HCT116 (cell line): ENCODE data around the gene M1AP. TPM values are rescaled to one million over a fixed set of nuclear protein-coding genes. Genes with fewer than 3 reads are reported as not detected.
A peak's percentile ranks its signal among the peaks of the same experiment; 100 is the strongest.

Source experiments
- ATAC-seq: fragments of 200-7000 bp; cut with Tn5 transposase; 2 replicates; pipeline ENCODE4 v1.9.1; 2020; ENCODE audit warnings: mild to moderate bottlenecking, moderate library complexity
- BruUV-seq: library from RNA; stranded (reverse); fragments of 400-500 nt; replicated peaks from 2 replicates; lab custom pipeline; 2021; lab: Mats Ljungman, UMichigan
- CTCF ChIA-PET: fragments of 300-600 bp; sonication (Branson Sonifier 250); formaldehyde crosslinking; loops from one replicate; lab custom pipeline; 2021; ENCODE audit warnings: antibody characterized with exemption; lab: Charles Lee
- POLR2A ChIA-PET: fragments of 300-600, 350-600 bp; sonication (Branson Sonifier 250); formaldehyde crosslinking; loops from one replicate; lab custom pipeline; 2021; ENCODE audit warnings: antibody characterized with exemption; lab: Charles Lee
- RAD21 ChIA-PET, 2 experiments: fragments of 300-600 bp; sonication (Branson Sonifier 250); formaldehyde crosslinking; loops; one replicate each; lab custom pipeline; 2023; ENCODE audit warnings: low total read pairs in 2 of 2; ENCODE audit not compliant: uncharacterized antibody in 2 of 2, unreplicated experiment in 2 of 2, low non-redundant PET in 1 of 2; lab: Charles Lee
- DNase-seq: peaks from one replicate; pipeline ENCODE4 v3.0.0-alpha.2; 2010; ENCODE audit warnings: low read depth, low spot score
- H2AFZ ChIP-seq: fragments of 200-600 bp; shearing (Covaris generic), sonication (generic); 2 replicates; pipeline ENCODE4 v1.6.1; 2017; ENCODE audit warnings: low read depth, mixed run types, mixed read lengths, antibody characterized with exemption, low read length; ENCODE audit not compliant: poor library complexity, severe bottlenecking
- H3K27ac ChIP-seq: 2 replicates; pipeline ENCODE4 v1.5.1; 2012; ENCODE audit warnings: low read depth, low read length
- H3K27me3 ChIP-seq: fragments of 200-600 bp; sonication (generic); 2 replicates; pipeline ENCODE4 v1.6.1; 2016; ENCODE audit warnings: mixed run types, low read length, mixed read lengths; ENCODE audit not compliant: insufficient read depth
- H3K36me3 ChIP-seq, 2 experiments: fragments of 200-500 bp in 1 of 2; fragments of 200-600 bp in 1 of 2; sonication (Bioruptor generic) in 1 of 2; sonication (generic) in 1 of 2; 2 replicates each; pipeline versions ENCODE4 v1.5.1 to v1.6.1; 2014 to 2016; ENCODE audit warnings: low read length in 2 of 2, inconsistent platforms in 1 of 2, mixed read lengths in 1 of 2, mixed run types in 1 of 2; ENCODE audit not compliant: insufficient read depth in 2 of 2, control insufficient read depth in 1 of 2
- H3K4me1 ChIP-seq, 2 experiments: fragments of 200-600 bp in 1 of 2; sonication (generic) in 1 of 2; 2 replicates each; pipeline versions ENCODE4 v1.5.1 to v1.6.1; 2012 to 2017; ENCODE audit warnings: low read length in 2 of 2, inconsistent platforms in 1 of 2, mild to moderate bottlenecking in 1 of 2, mixed read lengths in 1 of 2, mixed run types in 1 of 2, moderate library complexity in 1 of 2; ENCODE audit not compliant: insufficient read depth in 2 of 2, control insufficient read depth in 1 of 2
- H3K4me2 ChIP-seq: fragments of 200-600 bp; sonication (generic); 2 replicates; pipeline ENCODE4 v1.6.1; 2017; ENCODE audit warnings: mixed run types, low read length, mixed read lengths
- H3K4me3 ChIP-seq, 2 experiments: fragments of 200-600 bp in 1 of 2; sonication (generic) in 1 of 2; replicated peaks in 1 of 2; 2 replicates each; pipeline ENCODE4 v1.5.1; 2011 to 2016; ENCODE audit warnings: low read length in 2 of 2, control low read depth in 1 of 2, low read depth in 1 of 2, mild to moderate bottlenecking in 1 of 2, mixed read lengths in 1 of 2, mixed run types in 1 of 2
- H3K79me2 ChIP-seq: fragments of 200-600 bp; sonication (generic); 2 replicates; pipeline ENCODE4 v1.6.1; 2017; ENCODE audit warnings: mild to moderate bottlenecking, mixed run types, low read length, moderate library complexity, mixed read lengths; ENCODE audit not compliant: insufficient read depth
- H3K9ac ChIP-seq: fragments of 200-600 bp; sonication (generic); 2 replicates; pipeline ENCODE4 v1.6.1; 2016; ENCODE audit warnings: low read length, mixed read lengths
- H3K9me2 ChIP-seq: fragments of 200-600 bp; sonication (generic), shearing (Covaris generic); 2 replicates; pipeline ENCODE4 v1.6.1; 2017; ENCODE audit warnings: mixed run types, mild to moderate bottlenecking, moderate library complexity; ENCODE audit not compliant: insufficient read depth
- H3K9me3 ChIP-seq, 2 experiments: fragments of 200-500 bp in 1 of 2; fragments of 200-600 bp in 1 of 2; sonication (Bioruptor generic) in 1 of 2; sonication (generic) in 1 of 2; 2 replicates each; pipeline ENCODE4 v1.6.1; 2014 to 2017; ENCODE audit warnings: low read length in 2 of 2, mixed read lengths in 2 of 2, inconsistent platforms in 1 of 2, low read depth in 1 of 2, mild to moderate bottlenecking in 1 of 2, mixed run types in 1 of 2, moderate library complexity in 1 of 2; ENCODE audit not compliant: control insufficient read depth in 1 of 2, insufficient read depth in 1 of 2
- H4K20me1 ChIP-seq: fragments of 200-600 bp; sonication (generic), shearing (Covaris generic); 2 replicates; pipeline ENCODE4 v1.6.1; 2017; ENCODE audit warnings: mixed run types, mild to moderate bottlenecking, moderate library complexity; ENCODE audit not compliant: insufficient read depth
- CEBPB ChIP-seq: IDR thresholded peaks from 2 replicates; pipeline ENCODE4 v1.6.1; 2012; ENCODE audit warnings: low read depth
- EGR1 ChIP-seq: IDR thresholded peaks from 2 replicates; pipeline ENCODE4 v1.6.1; 2012; ENCODE audit warnings: low read depth
- ELF1 ChIP-seq: IDR thresholded peaks from 2 replicates; pipeline ENCODE4 v1.6.1; 2012; ENCODE audit warnings: low read depth, borderline replicate concordance
- EZH2 ChIP-seq: fragments of 200-600 bp; sonication (generic); IDR thresholded peaks from 2 replicates; pipeline ENCODE4 v1.6.1; 2017; ENCODE audit warnings: antibody characterized with exemption, mixed run types
- EZH2phosphoT487 ChIP-seq: fragments of 200-600 bp; IDR thresholded peaks from 2 replicates; pipeline ENCODE4 v1.6.1; 2018; ENCODE audit warnings: antibody characterized with exemption, borderline replicate concordance
- FOSL1 ChIP-seq: IDR thresholded peaks from 2 replicates; pipeline ENCODE4 v1.6.1; 2012; ENCODE audit warnings: low read depth
- RAD21 ChIP-seq: IDR thresholded peaks from 2 replicates; pipeline ENCODE4 v1.6.1; 2012; ENCODE audit warnings: low read depth, mild to moderate bottlenecking
- SIN3A ChIP-seq: IDR thresholded peaks from 2 replicates; pipeline ENCODE4 v1.6.1; 2012; ENCODE audit warnings: low read depth
- SP1 ChIP-seq: IDR thresholded peaks from 2 replicates; pipeline ENCODE4 v1.6.1; 2012; ENCODE audit warnings: low read depth
- TCF7L2 ChIP-seq: IDR thresholded peaks from 2 replicates; pipeline ENCODE4 v1.7.0; 2011; ENCODE audit warnings: borderline replicate concordance, inconsistent platforms; ENCODE audit not compliant: insufficient read depth, insufficient read length; ENCODE audit errors: extremely low read depth
- YY1 ChIP-seq: IDR thresholded peaks from 2 replicates; pipeline ENCODE4 v1.6.1; 2011; ENCODE audit warnings: low read length, low read depth, moderate library complexity, mild to moderate bottlenecking; ENCODE audit not compliant: insufficient replicate concordance; ENCODE audit errors: extremely low read depth
- ZNF274 ChIP-seq: fragments of 200-500 bp; sonication (Bioruptor generic); IDR thresholded peaks from 2 replicates; pipeline ENCODE4 v1.6.1; 2014; ENCODE audit warnings: mild to moderate bottlenecking, low read depth, low read length, inconsistent platforms
- intact Hi-C: fragments of 100-400 bp; cut with micrococcal nuclease; formaldehyde crosslinking; loops from 2 replicates; pipeline ENCODE4 v1.10.0; 2022
- total RNA-seq: library from RNA; stranded (reverse); gene quantifications from one replicate; pipeline ENCODE4 v1.2.1, GENCODE V29; 2021; ENCODE audit not compliant: unreplicated experiment
- TF ChIP-seq, protein P1 (sequence below): IDR thresholded peaks from 2 replicates; pipeline ENCODE4 v1.6.1; 2012; ENCODE audit warnings: low read depth
- TF ChIP-seq, protein P2 (sequence below): IDR thresholded peaks from 2 replicates; pipeline ENCODE4 v1.6.1; 2012

M1AP gene
- total RNA-seq, 1 experiment from 2014 or later: 28.2 TPM

DNA sequence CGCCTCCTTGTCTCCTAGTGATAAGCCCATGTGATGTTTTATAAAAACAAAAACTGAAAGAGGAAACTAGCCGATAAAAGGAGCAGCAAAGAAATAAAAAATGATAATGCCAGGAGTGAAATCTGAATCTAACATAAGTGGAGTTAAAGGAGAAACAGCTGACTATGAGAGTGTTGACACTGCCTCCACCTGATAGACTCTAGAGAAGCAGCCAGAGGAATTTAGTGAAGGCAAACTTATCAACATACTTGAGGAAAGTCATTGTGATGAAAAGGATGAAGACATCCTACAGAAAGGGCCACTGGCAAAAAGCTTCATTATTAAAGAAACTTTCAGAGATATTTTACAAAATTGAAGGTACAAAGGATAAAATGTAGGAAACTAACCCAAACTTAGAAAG, 1.9 kb downstream of the M1AP start:
- TF ChIP-seq RAD21 (0 out of 2 replicates have a peak, but pooled peaks have one; percentile 18), SP1 (no peak), EGR1 (no peak), EZH2 (no peak), EZH2phosphoT487 (no peak)
- Histone ChIP-seq H3K36me3 (no peaks in the 10 kb centered on the region), H3K27ac (no peak overlapping the region), H3K27me3 (no peaks in the 10 kb centered on the region), H3K9me2 (no peaks in the 10 kb centered on the region), H2AFZ (no peak overlapping the region), H3K9ac (no peak overlapping the region), H3K79me2 (peaks cover 17% of the 10 kb centered on the region), H3K4me3 (no peak overlapping the region), H3K4me2 (peak overlapping the region; percentile 77; the same call in 1 of the 2 replicates), H3K9me3 (no peaks in the 10 kb centered on the region), H4K20me1 (no peaks in the 10 kb centered on the region), H3K4me1 (peaks cover 6 to 19% of the 10 kb centered on the region in 2 experiments)
- no TSS peak for BruUV-seq
- no peak for ATAC-seq
- POLR2A ChIA-PET: no interaction called here
- CTCF ChIA-PET: no interaction called here
- intact Hi-C loops: no loop called here
- RAD21 ChIA-PET: interaction anchor here in 1 of 2 experiments (0.7 kb wide), 1 partner anchor 75 kb away, joined by 3 read pairs; no protein-coding TSS in a partner anchor
- no peak for DNase-seq

DNA sequence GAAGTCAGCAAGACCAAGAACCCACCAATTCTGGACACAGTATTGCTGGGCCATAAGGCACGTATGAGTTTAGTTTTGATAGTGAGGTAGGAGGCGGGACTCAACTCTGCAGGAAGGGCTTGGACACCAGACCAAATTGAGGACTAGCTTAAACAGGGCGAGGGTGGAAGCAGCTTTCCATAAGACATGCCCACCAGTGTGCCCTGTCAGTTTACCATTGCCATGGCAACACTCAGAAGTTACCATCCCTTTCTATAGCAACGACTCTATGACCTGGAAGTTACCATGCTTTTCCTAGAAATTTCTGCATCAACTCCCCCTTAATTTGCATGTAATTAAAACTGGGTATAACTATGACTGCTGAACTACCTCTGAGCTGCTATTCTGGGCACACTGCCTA, 2.8 kb downstream of the M1AP start:
- intact Hi-C loops: no loop called here
- Histone ChIP-seq H3K79me2 (peaks cover 17% of the 10 kb centered on the region), H3K9me3 (no peaks in the 10 kb centered on the region), H3K4me1 (peaks cover 6 to 19% of the 10 kb centered on the region in 2 experiments), H3K4me2 (no peak overlapping the region), H3K27ac (no peak overlapping the region), H3K9me2 (no peaks in the 10 kb centered on the region), H2AFZ (no peak overlapping the region), H3K9ac (no peak overlapping the region), H3K27me3 (no peaks in the 10 kb centered on the region), H4K20me1 (no peaks in the 10 kb centered on the region), H3K36me3 (no peaks in the 10 kb centered on the region), H3K4me3 (no peak overlapping the region)
- no TSS peak for BruUV-seq
- DNase-seq: no peak
- POLR2A ChIA-PET: no interaction called here
- RAD21 ChIA-PET: interaction anchor here in 1 of 2 experiments (0.7 kb wide), 1 partner anchor 74 kb away, joined by 3 read pairs; no protein-coding TSS in a partner anchor
- no peak for ATAC-seq
- CTCF ChIA-PET: no interaction called here
- no peak for TF ChIP-seq RAD21
- no peak for TF ChIP-seq SIN3A
- no peak for TF ChIP-seq ELF1
- TF ChIP-seq YY1: no peak
- TF ChIP-seq TCF7L2: no peak
- TF ChIP-seq EZH2phosphoT487: no peak
- no peak for TF ChIP-seq FOSL1
- TF ChIP-seq, protein P1, sequence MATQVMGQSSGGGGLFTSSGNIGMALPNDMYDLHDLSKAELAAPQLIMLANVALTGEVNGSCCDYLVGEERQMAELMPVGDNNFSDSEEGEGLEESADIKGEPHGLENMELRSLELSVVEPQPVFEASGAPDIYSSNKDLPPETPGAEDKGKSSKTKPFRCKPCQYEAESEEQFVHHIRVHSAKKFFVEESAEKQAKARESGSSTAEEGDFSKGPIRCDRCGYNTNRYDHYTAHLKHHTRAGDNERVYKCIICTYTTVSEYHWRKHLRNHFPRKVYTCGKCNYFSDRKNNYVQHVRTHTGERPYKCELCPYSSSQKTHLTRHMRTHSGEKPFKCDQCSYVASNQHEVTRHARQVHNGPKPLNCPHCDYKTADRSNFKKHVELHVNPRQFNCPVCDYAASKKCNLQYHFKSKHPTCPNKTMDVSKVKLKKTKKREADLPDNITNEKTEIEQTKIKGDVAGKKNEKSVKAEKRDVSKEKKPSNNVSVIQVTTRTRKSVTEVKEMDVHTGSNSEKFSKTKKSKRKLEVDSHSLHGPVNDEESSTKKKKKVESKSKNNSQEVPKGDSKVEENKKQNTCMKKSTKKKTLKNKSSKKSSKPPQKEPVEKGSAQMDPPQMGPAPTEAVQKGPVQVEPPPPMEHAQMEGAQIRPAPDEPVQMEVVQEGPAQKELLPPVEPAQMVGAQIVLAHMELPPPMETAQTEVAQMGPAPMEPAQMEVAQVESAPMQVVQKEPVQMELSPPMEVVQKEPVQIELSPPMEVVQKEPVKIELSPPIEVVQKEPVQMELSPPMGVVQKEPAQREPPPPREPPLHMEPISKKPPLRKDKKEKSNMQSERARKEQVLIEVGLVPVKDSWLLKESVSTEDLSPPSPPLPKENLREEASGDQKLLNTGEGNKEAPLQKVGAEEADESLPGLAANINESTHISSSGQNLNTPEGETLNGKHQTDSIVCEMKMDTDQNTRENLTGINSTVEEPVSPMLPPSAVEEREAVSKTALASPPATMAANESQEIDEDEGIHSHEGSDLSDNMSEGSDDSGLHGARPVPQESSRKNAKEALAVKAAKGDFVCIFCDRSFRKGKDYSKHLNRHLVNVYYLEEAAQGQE: no peak
- TF ChIP-seq ZNF274: no peak
- no peak for TF ChIP-seq CEBPB
- TF ChIP-seq EGR1: no peak
- TF ChIP-seq, protein P2, sequence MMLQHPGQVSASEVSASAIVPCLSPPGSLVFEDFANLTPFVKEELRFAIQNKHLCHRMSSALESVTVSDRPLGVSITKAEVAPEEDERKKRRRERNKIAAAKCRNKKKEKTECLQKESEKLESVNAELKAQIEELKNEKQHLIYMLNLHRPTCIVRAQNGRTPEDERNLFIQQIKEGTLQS: no peak
- TF ChIP-seq SP1: no peak
